HCT116 (cell line): ENCODE results near the gene C7orf33. TPM values are rescaled to one million over a fixed set of nuclear protein-coding genes. Genes with fewer than 3 reads are reported as not detected.
"Not testable (repeated sequence)": the region's sequence is repeated elsewhere in the genome, so short reads cannot be mapped to it uniquely, and the experiment has no call there.

ENCODE experiments used
- ATAC-seq: fragments of 200-7000 bp; cut with Tn5 transposase; 2 replicates; pipeline ENCODE4 v1.9.1; 2020; ENCODE audit warnings: mild to moderate bottlenecking, moderate library complexity
- BruUV-seq: library from RNA; stranded (reverse); fragments of 400-500 nt; replicated peaks from 2 replicates; lab custom pipeline; 2021; lab: Mats Ljungman, UMichigan
- CTCF ChIA-PET: fragments of 300-600 bp; sonication (Branson Sonifier 250); formaldehyde crosslinking; loops from one replicate; lab custom pipeline; 2021; ENCODE audit warnings: antibody characterized with exemption; lab: Charles Lee
- POLR2A ChIA-PET: fragments of 300-600, 350-600 bp; sonication (Branson Sonifier 250); formaldehyde crosslinking; loops from one replicate; lab custom pipeline; 2021; ENCODE audit warnings: antibody characterized with exemption; lab: Charles Lee
- RAD21 ChIA-PET, 2 experiments: fragments of 300-600 bp; sonication (Branson Sonifier 250); formaldehyde crosslinking; loops; one replicate each; lab custom pipeline; 2023; ENCODE audit warnings: low total read pairs in 2 of 2; ENCODE audit not compliant: uncharacterized antibody in 2 of 2, unreplicated experiment in 2 of 2, low non-redundant PET in 1 of 2; lab: Charles Lee
- DNase-seq: peaks from one replicate; pipeline ENCODE4 v3.0.0-alpha.2; 2010; ENCODE audit warnings: low read depth, low spot score
- H2AFZ ChIP-seq: fragments of 200-600 bp; shearing (Covaris generic), sonication (generic); 2 replicates; pipeline ENCODE4 v1.6.1; 2017; ENCODE audit warnings: low read depth, mixed run types, mixed read lengths, antibody characterized with exemption, low read length; ENCODE audit not compliant: poor library complexity, severe bottlenecking
- H3K27ac ChIP-seq: 2 replicates; pipeline ENCODE4 v1.5.1; 2012; ENCODE audit warnings: low read depth, low read length
- H3K27me3 ChIP-seq: fragments of 200-600 bp; sonication (generic); 2 replicates; pipeline ENCODE4 v1.6.1; 2016; ENCODE audit warnings: mixed run types, low read length, mixed read lengths; ENCODE audit not compliant: insufficient read depth
- H3K36me3 ChIP-seq, 2 experiments: fragments of 200-500 bp in 1 of 2; fragments of 200-600 bp in 1 of 2; sonication (Bioruptor generic) in 1 of 2; sonication (generic) in 1 of 2; 2 replicates each; pipeline versions ENCODE4 v1.5.1 to v1.6.1; 2014 to 2016; ENCODE audit warnings: low read length in 2 of 2, inconsistent platforms in 1 of 2, mixed read lengths in 1 of 2, mixed run types in 1 of 2; ENCODE audit not compliant: insufficient read depth in 2 of 2, control insufficient read depth in 1 of 2
- H3K4me1 ChIP-seq, 2 experiments: fragments of 200-600 bp in 1 of 2; sonication (generic) in 1 of 2; 2 replicates each; pipeline versions ENCODE4 v1.5.1 to v1.6.1; 2012 to 2017; ENCODE audit warnings: low read length in 2 of 2, inconsistent platforms in 1 of 2, mild to moderate bottlenecking in 1 of 2, mixed read lengths in 1 of 2, mixed run types in 1 of 2, moderate library complexity in 1 of 2; ENCODE audit not compliant: insufficient read depth in 2 of 2, control insufficient read depth in 1 of 2
- H3K4me2 ChIP-seq: fragments of 200-600 bp; sonication (generic); 2 replicates; pipeline ENCODE4 v1.6.1; 2017; ENCODE audit warnings: mixed run types, low read length, mixed read lengths
- H3K4me3 ChIP-seq, 2 experiments: fragments of 200-600 bp in 1 of 2; sonication (generic) in 1 of 2; replicated peaks in 1 of 2; 2 replicates each; pipeline ENCODE4 v1.5.1; 2011 to 2016; ENCODE audit warnings: low read length in 2 of 2, control low read depth in 1 of 2, low read depth in 1 of 2, mild to moderate bottlenecking in 1 of 2, mixed read lengths in 1 of 2, mixed run types in 1 of 2
- H3K79me2 ChIP-seq: fragments of 200-600 bp; sonication (generic); 2 replicates; pipeline ENCODE4 v1.6.1; 2017; ENCODE audit warnings: mild to moderate bottlenecking, mixed run types, low read length, moderate library complexity, mixed read lengths; ENCODE audit not compliant: insufficient read depth
- H3K9ac ChIP-seq: fragments of 200-600 bp; sonication (generic); 2 replicates; pipeline ENCODE4 v1.6.1; 2016; ENCODE audit warnings: low read length, mixed read lengths
- H3K9me2 ChIP-seq: fragments of 200-600 bp; sonication (generic), shearing (Covaris generic); 2 replicates; pipeline ENCODE4 v1.6.1; 2017; ENCODE audit warnings: mixed run types, mild to moderate bottlenecking, moderate library complexity; ENCODE audit not compliant: insufficient read depth
- H3K9me3 ChIP-seq, 2 experiments: fragments of 200-500 bp in 1 of 2; fragments of 200-600 bp in 1 of 2; sonication (Bioruptor generic) in 1 of 2; sonication (generic) in 1 of 2; 2 replicates each; pipeline ENCODE4 v1.6.1; 2014 to 2017; ENCODE audit warnings: low read length in 2 of 2, mixed read lengths in 2 of 2, inconsistent platforms in 1 of 2, low read depth in 1 of 2, mild to moderate bottlenecking in 1 of 2, mixed run types in 1 of 2, moderate library complexity in 1 of 2; ENCODE audit not compliant: control insufficient read depth in 1 of 2, insufficient read depth in 1 of 2
- H4K20me1 ChIP-seq: fragments of 200-600 bp; sonication (generic), shearing (Covaris generic); 2 replicates; pipeline ENCODE4 v1.6.1; 2017; ENCODE audit warnings: mixed run types, mild to moderate bottlenecking, moderate library complexity; ENCODE audit not compliant: insufficient read depth
- ATF3 ChIP-seq: IDR thresholded peaks from 2 replicates; pipeline ENCODE4 v1.6.1; 2012
- CBX3 ChIP-seq: IDR thresholded peaks from 2 replicates; pipeline ENCODE4 v1.6.1; 2012; ENCODE audit warnings: low read depth
- EGR1 ChIP-seq: IDR thresholded peaks from 2 replicates; pipeline ENCODE4 v1.6.1; 2012; ENCODE audit warnings: low read depth
- EZH2 ChIP-seq: fragments of 200-600 bp; sonication (generic); IDR thresholded peaks from 2 replicates; pipeline ENCODE4 v1.6.1; 2017; ENCODE audit warnings: antibody characterized with exemption, mixed run types
- EZH2phosphoT487 ChIP-seq: fragments of 200-600 bp; IDR thresholded peaks from 2 replicates; pipeline ENCODE4 v1.6.1; 2018; ENCODE audit warnings: antibody characterized with exemption, borderline replicate concordance
- FOSL1 ChIP-seq: IDR thresholded peaks from 2 replicates; pipeline ENCODE4 v1.6.1; 2012; ENCODE audit warnings: low read depth
- JUND ChIP-seq: IDR thresholded peaks from 2 replicates; pipeline ENCODE4 v1.6.1; 2012
- POLR2A ChIP-seq: IDR thresholded peaks from 2 replicates; pipeline ENCODE4 v1.7.0; 2011; ENCODE audit warnings: borderline replicate concordance; ENCODE audit not compliant: insufficient read depth, insufficient read length; ENCODE audit errors: extremely low read depth
- RAD21 ChIP-seq: IDR thresholded peaks from 2 replicates; pipeline ENCODE4 v1.6.1; 2012; ENCODE audit warnings: low read depth, mild to moderate bottlenecking
- REST ChIP-seq: IDR thresholded peaks from 2 replicates; pipeline ENCODE4 v1.6.1; 2012; ENCODE audit warnings: low read depth
- TCF7L2 ChIP-seq: IDR thresholded peaks from 2 replicates; pipeline ENCODE4 v1.7.0; 2011; ENCODE audit warnings: borderline replicate concordance, inconsistent platforms; ENCODE audit not compliant: insufficient read depth, insufficient read length; ENCODE audit errors: extremely low read depth
- ZFX ChIP-seq: fragments of 450-650 bp; IDR thresholded peaks from 2 replicates; pipeline ENCODE4 v1.6.1; 2017
- ZNF274 ChIP-seq: fragments of 200-500 bp; sonication (Bioruptor generic); IDR thresholded peaks from 2 replicates; pipeline ENCODE4 v1.6.1; 2014; ENCODE audit warnings: mild to moderate bottlenecking, low read depth, low read length, inconsistent platforms
- intact Hi-C: fragments of 100-400 bp; cut with micrococcal nuclease; formaldehyde crosslinking; loops from 2 replicates; pipeline ENCODE4 v1.10.0; 2022
- total RNA-seq: library from RNA; stranded (reverse); gene quantifications from one replicate; pipeline ENCODE4 v1.2.1, GENCODE V29; 2021; ENCODE audit not compliant: unreplicated experiment
- TF ChIP-seq, protein P1 (sequence below): IDR thresholded peaks from 2 replicates; pipeline ENCODE4 v1.6.1; 2012

C7orf33 gene
- total RNA-seq, 1 experiment from 2014 or later, result not detected

GRCh38 chr7:148570510-148570909, 20.1 kb upstream of the C7orf33 start:
- Histone ChIP-seq H3K9me2 (no peaks in the 10 kb centered on the region), H3K4me1 (no peaks in the 10 kb centered on the region), H3K9ac (no peak overlapping the region), H3K9me3 (no peaks in the 10 kb centered on the region), H3K79me2 (no peaks in the 10 kb centered on the region), H3K27me3 (no peaks in the 10 kb centered on the region), H4K20me1 (no peaks in the 10 kb centered on the region), H3K4me2 (no peak overlapping the region), H2AFZ (no peak overlapping the region), H3K27ac (no peak overlapping the region), H3K36me3 (no peaks in the 10 kb centered on the region), H3K4me3 (no peak overlapping the region)
- DNase-seq, result no peak
- intact Hi-C loops, result loop anchor here (10.0 kb wide), 1 partner anchor 204 kb away; no protein-coding TSS in a partner anchor
- ATAC-seq, result no peak
- TF ChIP-seq, protein P1, sequence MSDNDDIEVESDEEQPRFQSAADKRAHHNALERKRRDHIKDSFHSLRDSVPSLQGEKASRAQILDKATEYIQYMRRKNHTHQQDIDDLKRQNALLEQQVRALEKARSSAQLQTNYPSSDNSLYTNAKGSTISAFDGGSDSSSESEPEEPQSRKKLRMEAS, result no peak
- TF ChIP-seq TCF7L2, result no peak
- no peak for TF ChIP-seq ZFX
- TF ChIP-seq CBX3, result no peak
- TF ChIP-seq FOSL1, result no peak
- no peak for TF ChIP-seq EZH2
- no peak for TF ChIP-seq ATF3
- TF ChIP-seq EZH2phosphoT487, result no peak
- no peak for TF ChIP-seq REST
- no peak for TF ChIP-seq EGR1
- no peak for TF ChIP-seq ZNF274
- TF ChIP-seq RAD21, result no peak
- TF ChIP-seq JUND, result no peak
- no peak for TF ChIP-seq POLR2A
- ChIA-PET RAD21 (no interaction called here), CTCF (no interaction called here), POLR2A (no interaction called here)
- no TSS peak for BruUV-seq

DNA sequence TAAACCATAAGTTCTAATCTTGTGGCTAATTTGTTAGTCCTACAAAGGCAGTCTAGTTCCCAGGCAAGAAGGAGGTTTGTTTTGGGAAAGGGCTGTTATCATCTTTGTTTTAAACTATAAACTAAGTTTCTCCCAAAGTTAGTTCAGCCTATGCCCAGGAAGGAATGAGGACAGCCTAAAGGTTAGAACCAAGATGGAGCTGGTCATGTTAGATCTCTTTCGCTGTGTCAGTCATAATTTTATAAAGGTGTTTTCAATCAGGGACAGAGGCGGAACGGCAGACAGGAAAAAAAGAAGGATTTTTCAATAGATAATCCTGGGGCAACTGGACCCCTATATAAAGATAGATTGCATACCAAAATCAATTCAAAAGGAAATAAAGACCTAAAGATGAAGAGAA, 19.6 kb upstream of the C7orf33 start:
- H3K4me3 ChIP-seq, H3K4me1 ChIP-seq, H3K27ac ChIP-seq, H3K79me2 ChIP-seq, H2AFZ ChIP-seq, POLR2A ChIA-PET, ATAC-seq, BruUV-seq, H4K20me1 ChIP-seq, CTCF ChIA-PET, H3K9ac ChIP-seq, H3K36me3 ChIP-seq, H3K9me2 ChIP-seq, DNase-seq, H3K4me2 ChIP-seq, RAD21 ChIA-PET, H3K27me3 ChIP-seq, H3K9me3 ChIP-seq: not testable (repeated sequence)
- intact Hi-C loops, result loop anchor here (10.0 kb wide), 1 partner anchor 204 kb away; no protein-coding TSS in a partner anchor
